Germinal center (tissue), 1 donor: ENCODE data around the gene NLGN1.
"Not testable (repeated sequence)": the region's sequence is repeated elsewhere in the genome, so short reads cannot be mapped to it uniquely, and the experiment has no call there.

ENCODE experiments used
- DNase-seq: peaks from one replicate; pipeline ENCODE4 v3.0.0; 2012; ENCODE audit warnings: mixed read lengths, low spot score

The NLGN1 gene

DNA sequence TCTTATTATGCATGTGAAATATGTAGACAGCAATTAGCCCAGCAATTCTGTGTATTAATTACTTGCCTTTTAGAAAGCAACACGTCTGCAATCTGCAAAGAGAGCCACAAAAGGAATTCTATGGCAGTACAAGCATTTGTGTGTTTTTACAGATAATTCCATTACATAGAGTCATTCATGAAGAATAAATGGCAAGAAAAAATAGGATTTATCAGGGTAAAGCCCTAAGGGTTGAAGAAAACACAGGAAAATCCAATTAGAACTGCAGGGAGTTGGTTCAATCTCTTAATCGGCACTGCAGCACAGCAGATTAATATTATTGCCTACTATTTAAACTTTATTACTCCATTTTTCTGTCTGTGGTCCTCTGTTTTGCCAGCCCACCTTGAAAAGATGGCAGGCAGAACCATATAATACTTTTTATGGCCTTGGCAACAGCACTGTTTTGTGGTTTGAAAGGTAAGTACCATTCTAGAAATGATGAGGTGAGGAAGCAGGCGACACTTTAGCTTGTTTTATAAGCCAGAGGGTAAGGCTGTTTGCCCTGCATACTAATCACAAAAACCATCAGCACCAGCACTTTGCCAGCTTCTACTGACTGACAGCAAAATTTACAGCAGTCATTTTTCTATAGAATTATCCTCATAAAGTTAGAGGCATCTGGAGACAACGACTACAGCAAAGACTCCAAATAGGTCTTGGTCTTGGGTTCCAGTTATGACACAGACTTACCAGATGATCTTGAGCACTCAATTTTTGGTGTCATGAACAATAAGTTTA lies 823.4 kb downstream of the NLGN1 start:
- DNase-seq: no peak

DNA sequence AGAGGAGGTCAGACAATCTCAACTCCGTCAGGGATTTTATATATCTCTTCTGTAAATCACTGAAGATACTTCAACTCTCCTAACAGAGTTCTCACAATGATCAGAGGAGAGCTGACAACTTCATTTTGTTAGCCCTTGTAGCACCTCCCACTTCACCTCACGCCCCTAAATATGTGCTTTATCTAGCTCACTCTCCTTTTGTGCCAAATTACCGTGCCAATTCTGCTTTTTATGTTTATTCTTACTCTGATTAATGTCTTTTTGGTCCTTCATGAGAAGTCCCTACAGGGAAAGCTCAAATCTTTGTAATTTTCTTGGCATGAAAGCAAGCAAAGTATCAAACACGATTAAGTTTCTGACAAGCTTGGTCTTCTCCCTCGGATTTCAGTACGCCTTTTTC lies 825.5 kb downstream of the NLGN1 start:
- no peak for DNase-seq

DNA sequence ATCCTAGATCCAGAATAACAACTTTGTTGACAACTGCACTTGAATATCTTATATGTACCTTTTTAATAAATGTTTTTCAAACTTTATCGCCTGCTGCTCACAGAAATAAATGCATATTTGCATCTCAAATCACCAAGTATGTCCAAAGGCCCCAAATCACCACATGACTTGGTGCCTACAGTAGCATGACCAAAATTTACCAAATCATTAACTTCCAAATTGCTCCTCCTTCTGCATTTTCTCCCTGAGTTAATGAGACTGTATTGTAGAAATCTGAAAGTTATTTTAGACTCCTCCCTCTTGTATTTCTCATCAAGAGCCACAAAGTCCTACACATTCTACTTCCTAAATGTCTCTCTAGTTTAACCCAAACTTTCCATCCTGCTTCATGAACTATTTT lies 826.1 kb downstream of the NLGN1 start:
- no peak for DNase-seq

DNA sequence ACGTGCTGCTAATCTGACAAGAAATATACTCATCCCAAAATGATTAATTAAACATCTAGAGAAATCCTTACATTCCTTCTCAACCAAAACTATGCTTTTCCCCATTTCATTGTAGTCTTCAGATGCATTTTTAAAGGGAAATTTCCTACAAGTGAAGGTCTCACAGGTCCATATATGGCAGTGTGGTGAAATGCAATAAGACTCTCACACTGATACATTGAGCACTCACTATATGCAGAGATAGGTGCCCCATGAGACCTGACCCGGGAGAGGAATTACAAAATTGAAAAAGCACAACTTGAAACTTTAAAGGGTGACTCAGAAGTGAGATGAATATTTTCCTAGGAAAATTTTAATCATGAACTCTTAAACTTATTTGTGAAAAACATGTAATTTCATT lies 832.4 kb downstream of the NLGN1 start:
- DNase-seq: no peak

DNA sequence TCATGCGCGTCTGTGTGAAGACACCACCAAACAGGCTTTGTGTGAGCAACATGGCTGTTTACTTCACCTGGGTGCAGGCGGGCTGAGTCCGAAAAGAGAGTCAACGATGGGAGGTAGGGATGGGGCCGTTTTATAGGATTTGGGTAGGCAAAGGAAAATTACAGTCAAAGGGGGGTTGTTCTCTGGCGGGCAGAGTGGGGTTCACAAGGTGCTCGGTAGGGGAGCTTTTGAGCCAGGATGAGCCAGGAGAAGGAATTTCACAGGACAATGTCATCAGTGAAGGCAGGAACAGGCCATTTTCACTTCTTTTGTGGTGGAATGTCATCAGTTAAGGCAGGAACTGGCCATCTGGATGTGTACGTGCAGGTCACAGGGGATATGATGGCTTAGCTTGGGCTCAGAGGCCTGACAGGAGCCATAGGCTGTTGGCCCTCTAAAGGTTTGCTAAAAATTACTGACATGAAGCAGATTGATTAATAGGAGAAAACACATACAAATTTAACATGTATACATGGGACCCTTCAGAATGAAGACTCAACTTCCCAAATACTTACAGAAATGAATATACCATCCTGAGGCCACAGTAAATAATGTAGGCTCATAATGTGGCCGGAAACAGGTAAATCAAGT lies 834.6 kb downstream of the NLGN1 start:
- DNase-seq: not testable (repeated sequence)

DNA sequence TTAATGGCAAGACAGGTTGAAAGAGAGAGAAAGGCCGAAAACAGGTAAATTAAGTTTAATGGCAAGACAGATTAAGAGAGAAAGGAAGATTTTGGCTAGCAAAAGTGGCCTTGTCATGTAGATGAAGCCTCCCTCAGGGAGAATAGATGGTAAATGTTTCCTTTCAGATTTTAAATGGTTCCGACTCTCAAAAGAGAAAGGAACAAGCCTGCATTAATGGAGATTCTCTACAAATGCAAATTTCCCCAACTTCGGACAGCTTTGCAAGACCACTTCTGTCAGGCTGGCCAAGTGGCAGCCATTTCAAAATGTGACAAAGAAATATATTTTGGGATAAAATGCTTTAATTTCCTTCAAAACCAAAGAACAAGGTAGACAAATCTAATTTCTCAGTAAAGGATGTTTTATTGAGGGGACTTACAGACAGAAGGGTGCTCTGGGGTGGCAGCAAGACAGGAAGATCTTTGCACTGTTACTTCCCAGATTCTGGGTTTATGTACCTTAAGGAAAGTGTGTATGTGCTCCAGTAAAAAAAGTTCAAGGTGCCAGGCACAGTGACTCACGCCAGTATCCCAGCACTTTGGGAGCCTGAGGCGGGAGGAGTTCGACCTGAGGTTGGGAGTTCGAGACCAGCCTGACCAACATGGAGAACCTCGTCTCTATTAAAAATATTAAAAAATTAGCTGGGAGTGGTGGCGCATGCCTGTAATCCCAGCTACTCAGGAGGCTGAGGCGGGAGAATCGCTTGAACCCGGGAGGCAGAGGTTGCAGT lies 835.3 kb downstream of the NLGN1 start:
- DNase-seq: no peak

DNA sequence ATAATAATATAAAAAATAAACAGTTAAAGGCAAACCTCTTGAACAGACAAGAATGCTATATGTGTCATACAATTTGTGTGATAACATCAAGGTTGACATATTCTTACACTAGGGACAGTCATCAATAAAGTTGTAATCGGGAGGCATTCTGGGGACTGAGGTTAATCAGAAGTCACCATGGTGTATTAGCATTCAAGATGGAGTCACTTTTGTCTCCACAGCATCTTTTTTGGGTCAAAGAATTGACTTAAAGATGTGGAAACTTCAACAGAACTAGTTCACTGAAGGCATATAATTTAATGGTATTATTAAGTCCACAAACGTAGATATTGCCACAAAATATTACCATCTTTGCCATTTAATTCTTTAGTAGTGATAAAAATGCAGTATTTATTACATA lies 836.0 kb downstream of the NLGN1 start:
- no peak for DNase-seq

DNA sequence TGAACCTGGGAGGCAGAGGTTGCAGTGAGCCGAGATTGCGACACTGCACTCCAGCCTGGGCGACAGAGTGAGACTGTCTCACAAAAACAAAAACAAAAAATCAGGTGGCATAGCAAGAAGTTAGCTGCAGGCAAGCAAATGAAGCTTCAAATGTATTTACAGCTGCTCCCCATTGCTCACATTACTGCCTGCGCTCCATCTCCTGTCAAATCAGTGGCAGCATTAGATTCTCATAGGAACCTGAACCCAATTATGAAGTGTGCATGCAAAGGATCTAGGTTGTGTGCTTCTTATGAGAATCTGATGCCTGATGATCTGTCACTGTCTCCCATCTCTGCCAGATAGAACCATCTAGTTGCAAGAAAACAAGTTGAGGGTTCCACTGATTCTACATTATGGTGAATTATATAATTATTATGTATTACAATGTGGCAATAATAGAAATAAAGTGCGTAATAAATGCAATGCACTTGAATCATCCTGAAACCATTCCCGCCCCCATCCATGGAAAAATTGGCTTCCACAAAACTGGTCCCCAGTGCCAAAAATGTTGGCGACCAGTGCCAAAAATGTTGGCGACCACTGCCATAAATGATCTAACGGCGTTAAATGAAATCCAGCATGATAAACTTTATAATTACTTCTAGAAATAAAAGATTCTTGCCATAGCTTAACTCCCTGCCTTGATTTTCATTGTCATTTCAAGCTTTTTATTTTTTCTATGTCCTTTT lies 844.9 kb downstream of the NLGN1 start:
- no peak for DNase-seq

DNA sequence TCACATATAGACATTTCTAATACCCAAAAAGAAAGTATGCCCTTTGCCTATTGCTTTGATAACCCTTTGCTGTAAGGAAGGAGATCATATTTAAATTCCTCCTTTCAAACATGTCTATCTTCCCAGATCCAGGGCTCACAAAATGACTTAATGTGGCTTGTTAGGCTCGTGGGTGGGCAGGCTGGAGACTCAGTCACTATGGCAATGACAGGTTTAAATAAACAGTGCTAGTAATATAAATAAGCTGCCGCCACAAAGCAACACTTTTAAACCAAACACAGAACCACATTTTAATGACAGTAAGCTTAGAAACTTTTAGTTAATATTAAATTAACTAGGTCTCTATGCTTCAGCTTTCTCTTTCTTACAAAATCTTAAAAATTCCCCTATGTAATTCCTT lies 845.6 kb downstream of the NLGN1 start:
- no peak for DNase-seq

DNA sequence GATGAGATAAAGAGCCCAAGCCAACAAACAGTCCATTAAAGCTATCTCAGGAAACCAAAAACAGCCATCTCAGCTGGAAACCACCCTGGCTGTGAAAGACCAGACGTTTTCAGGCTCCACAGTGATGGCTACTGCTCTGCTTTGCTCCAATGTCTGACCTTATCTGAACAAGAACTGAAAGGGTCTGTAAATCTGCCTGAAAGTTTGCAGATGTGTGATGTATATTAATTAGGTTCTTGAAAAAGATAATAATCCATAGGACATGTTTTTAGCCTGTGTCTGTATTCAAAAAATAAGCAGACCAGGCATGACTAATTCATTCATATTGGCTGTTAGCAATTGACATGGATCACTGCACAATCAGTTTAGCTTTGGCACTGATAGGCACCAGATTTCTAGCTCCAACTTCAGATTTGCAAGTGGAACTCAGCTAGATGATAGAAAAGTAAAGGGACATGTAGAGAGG lies 850.2 kb downstream of the NLGN1 start:
- DNase-seq: no peak

DNA sequence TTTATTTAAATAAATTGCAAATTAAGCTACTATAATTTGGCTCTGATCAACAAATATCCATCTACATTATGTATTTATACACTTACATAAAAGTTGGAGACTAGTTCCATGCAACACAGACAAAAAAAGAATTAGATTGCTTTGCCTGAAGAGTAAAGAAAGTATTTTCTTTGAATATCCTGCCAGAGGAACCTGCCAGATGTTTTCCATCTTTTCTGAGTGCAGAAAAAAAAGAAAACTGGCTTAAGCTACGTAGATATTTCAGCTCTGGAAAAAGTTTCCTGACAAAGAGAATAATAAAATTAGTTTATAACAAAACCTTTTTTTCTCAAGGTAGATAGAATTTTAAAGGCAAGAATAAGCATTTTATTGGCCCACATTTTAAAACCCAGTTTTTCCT lies 854.1 kb downstream of the NLGN1 start:
- no peak for DNase-seq

DNA sequence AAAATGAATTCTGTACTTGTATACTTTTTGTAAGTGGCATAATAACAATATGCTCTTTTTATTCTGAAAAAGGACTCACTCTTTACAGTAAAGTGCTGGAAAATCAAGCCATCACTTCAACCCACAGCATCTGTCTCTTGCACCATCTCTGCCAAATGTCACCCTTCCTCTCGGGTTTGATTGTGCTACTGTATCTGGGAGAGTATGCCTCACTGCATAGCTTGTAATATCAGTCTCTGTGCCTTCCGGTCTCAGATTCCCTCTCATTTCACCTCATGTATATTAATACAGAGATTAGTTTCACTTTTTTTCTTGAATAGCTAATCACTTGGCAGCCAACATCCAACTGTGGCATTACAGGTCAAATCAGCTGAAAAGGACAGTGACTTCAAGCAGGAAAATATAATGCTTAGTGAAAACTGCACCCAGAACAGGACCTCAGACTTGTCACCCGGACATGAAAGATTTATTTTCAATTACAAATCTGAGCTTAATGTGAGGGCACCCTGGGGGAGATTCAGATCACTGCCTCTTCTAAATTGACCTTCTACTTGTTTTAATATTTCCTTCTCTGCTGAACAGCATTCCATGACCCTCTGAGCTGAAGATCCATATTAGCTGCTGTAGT lies 855.8 kb downstream of the NLGN1 start:
- no peak for DNase-seq

DNA sequence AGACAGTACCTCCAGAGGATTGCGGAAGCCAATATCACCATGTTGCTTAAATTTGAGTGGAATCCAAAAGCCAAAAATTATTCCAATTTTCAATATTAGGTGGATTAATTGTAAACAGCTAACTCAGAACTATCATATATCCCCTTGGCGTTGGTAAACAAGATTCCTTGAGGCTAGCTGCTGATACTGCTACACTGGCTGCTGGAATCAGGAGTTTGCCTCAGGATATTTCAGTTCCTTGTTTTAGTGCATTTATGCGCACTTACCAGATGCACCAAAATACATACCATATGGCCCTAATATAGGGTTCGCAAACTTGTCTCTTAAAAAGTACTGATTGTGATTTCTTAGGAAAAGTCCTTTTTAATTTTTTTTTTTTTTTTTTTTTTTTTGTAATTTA lies 856.4 kb downstream of the NLGN1 start:
- DNase-seq: no peak

DNA sequence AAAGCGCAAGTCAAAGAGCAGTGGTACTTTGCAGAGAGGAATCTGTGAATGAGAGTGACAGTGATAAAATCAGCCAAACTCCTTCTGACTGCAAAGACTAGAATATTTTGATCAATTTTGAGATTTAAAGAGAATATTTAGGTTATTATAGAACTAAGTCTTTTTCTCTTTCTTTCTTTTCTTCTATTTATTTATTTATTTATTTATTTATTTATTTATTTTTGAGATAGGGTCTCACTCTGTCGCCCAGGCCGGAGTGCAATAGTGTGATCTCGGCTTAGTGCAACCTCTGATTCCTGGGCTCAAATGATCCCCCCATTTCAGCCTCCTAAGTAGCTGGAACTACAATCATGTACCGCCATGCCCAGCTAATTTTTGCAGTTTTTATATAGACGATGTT lies 857.9 kb downstream of the NLGN1 start:
- DNase-seq: no peak

DNA sequence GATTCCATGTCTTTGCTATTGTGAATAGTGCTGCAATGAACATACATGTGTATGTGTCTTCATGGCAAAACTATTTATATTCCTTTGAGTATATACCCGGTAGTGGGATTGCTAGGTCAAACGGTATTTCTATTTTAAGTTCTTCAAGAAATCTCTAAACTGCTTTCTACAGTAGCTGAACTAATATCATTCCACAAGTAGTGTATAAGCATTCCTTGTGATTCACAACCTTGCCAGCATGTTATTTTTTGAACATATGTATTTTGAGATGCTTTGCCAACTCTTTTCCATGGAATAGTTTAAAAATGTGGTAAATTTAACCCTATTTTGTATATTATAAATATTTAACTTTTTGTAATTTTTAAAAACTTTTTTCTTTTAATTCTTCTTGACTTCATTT lies 868.9 kb downstream of the NLGN1 start:
- no peak for DNase-seq

DNA sequence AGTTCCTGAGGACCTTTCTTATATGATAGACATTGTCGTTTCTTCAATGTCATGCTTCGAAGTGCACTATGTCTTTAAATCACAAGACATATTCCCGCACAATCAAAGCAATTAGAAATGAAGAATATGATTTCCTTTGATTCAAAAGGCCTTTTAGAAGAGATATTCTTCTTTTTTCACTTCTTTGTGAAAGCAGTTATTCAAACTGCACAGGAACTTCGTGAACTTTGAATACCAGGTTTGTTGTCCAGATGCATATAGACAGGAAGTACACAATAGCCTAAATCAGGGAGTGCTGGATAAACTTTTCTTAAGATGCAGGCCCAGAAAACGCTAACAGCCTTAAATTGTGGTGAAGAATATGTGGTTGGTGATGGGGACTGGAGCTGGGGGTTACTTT lies 870.5 kb downstream of the NLGN1 start:
- DNase-seq: no peak

DNA sequence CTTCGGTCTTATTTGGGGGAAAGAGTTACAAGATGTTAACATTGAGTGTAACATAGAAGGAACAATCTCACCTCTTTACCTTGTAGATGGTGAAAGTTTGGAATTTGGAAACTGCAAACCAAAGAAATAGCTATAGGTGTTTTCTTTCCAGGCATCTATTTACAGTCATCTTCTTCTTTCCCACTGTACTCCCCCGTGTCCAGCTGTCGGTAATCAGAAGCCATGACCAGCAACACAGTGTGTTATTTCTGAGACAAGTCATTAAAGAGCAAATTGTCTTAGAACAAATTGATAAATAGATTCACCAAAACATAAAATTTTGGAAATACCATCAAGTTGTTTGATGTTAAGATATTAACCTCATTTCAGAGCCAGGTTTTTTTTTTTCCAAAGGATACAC lies 871.0 kb downstream of the NLGN1 start:
- DNase-seq: no peak

DNA sequence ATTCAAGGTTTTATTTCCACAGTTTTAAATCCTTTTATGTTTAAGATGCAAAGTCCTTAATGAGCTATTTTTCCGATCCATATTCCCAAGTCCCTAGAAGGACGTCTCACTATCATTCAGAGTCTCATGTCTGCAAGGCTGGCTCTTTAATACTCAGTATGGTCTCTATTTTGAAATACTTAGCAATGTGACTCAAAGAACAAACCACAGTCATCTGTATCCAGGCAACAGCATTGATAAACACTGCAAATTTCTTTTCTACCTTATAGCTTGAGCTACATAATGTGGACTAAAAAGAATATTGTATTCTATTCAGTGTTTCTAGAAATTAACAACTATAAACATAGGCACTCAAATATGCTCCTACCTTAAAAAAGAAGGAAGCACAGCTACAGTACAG lies 873.3 kb downstream of the NLGN1 start:
- DNase-seq: no peak

DNA sequence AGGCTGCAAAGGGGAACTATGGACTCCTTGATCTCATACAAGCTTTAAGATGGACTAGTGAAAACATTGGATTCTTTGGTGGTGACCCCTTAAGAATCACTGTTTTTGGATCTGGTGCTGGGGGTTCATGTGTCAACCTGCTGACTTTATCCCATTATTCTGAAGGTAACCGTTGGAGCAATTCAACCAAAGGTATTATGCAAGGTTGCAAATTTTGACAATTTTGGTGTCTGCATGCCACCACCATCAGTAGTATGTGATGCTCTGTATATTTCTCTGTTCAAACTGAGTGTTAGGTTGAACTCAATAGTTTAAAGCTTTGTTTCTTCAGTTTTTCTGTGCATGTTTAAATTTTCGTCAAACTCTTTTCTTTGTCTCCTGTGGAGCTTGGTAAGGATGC lies 877.8 kb downstream of the NLGN1 start:
- DNase-seq: no peak

DNA sequence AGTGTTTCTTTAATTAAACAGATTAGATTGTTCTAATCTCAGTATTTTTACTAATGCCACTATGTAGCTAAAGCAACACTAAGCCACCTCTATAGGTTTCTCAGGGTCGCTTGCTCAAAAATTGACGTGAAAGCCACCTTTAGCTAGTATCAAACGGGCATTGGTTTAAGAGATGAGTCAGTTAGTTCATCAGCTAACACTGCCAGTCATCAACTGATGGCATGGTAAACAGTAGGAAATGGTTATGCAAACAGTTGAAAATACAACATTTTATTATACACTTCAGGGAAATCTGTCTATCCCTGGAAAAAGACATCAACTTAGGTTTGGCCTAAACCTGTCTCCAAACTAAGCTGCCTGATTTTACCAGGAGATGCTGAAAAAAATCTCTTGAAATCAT lies 879.3 kb downstream of the NLGN1 start:
- no peak for DNase-seq

DNA sequence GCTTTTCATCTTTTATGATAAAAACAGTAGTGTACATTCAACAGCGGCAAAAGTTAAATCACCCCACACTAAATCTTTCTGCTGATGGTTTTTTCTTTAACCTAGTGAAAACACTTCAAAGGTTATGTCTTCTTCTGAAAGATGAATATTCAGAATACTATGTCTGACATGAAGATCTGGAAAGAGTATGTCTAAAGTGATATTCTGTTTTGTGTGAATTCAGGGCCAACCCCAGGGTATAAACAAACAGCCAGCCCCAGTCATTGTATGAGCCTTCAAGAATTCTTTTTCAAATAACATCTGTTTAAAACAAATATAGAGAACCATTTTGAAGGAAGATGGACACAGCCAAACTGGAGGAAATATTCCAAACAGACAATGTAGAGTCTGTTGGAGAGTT lies 880.5 kb downstream of the NLGN1 start:
- no peak for DNase-seq

DNA sequence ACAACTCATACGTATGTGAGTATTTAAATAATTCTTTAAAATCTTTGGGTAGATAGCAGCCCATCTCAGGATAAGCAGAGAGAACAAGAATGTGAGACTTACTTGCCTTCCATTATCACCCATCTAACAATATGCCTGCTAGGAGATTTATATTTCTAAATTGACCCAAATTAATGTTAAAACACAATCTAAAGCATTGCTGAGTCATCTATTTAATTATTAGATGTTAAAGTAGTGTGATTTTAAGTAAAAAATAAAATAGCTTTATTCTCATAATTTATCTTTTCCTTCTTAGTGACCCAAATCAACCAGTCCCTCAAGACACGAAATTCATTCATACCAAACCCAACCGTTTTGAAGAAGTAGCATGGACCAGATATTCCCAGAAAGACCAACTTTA lies 882.6 kb downstream of the NLGN1 start:
- DNase-seq: no peak
